Tibial nerve (tissue), 4 donors: ENCODE results near the gene HTR1D. TPM values are rescaled to one million over a fixed set of nuclear protein-coding genes. Genes with fewer than 3 reads are reported as not detected.
"Not testable (repeated sequence)": the region's sequence is repeated elsewhere in the genome, so short reads cannot be mapped to it uniquely, and the experiment has no call there.

Source experiments
- DNase-seq, 2 donors: peaks; one replicate each; pipeline ENCODE4 v3.0.0-alpha.2; 2019; ENCODE audit warnings: low spot score in 2 of 2
- H3K27ac ChIP-seq, 4 donors: fragments of 200-600 bp; sonication (generic) in 3 of 4; one replicate each; pipeline ENCODE4 v1.5.1; 2017 to 2019; ENCODE audit warnings: mild to moderate bottlenecking in 1 of 4
- H3K27me3 ChIP-seq, 2 donors: fragments of 200-600 bp; sonication (generic) in 1 of 2; one replicate each; pipeline versions ENCODE4 v1.5.1 to v1.6.0; 2017 to 2019
- H3K36me3 ChIP-seq, 3 donors: fragments of 200-600 bp; sonication (generic); one replicate each; pipeline ENCODE4 v1.5.1; 2018 to 2019
- H3K4me1 ChIP-seq, 4 donors: fragments of 200-600 bp; sonication (generic) in 3 of 4; one replicate each; pipeline ENCODE4 v1.5.1; 2017 to 2019
- H3K4me3 ChIP-seq, 4 donors: fragments of 200-600 bp; sonication (generic) in 3 of 4; one replicate each; pipeline ENCODE4 v1.5.1; 2017 to 2019; ENCODE audit warnings: mild to moderate bottlenecking in 1 of 4, moderate library complexity in 1 of 4
- H3K9me3 ChIP-seq, 4 donors: fragments of 200-600 bp; sonication (generic) in 3 of 4; one replicate each; pipeline ENCODE4 v1.5.1; 2017 to 2019
- EP300 ChIP-seq, 2 donors: sonication (generic); formaldehyde crosslinking; IDR thresholded peaks; one replicate each; pipeline ENCODE4 v1.6.1; 2017; ENCODE audit warnings: antibody characterized with exemption in 2 of 2, mild to moderate bottlenecking in 1 of 2
- POLR2A ChIP-seq, 2 donors: fragments of 450-650 bp; IDR thresholded peaks; one replicate each; pipeline ENCODE4 v1.6.1; 2017; ENCODE audit warnings: antibody characterized with exemption in 2 of 2, mild to moderate bottlenecking in 2 of 2, moderate library complexity in 2 of 2
- WGBS, 2 donors: methylation state at CpG; one replicate each; pipeline ENCODE4 v1.1.5; 2018; 5-methylcytosine and 5-hydroxymethylcytosine counted together
- total RNA-seq, 4 donors: library from RNA; depleted of rRNA; stranded (reverse); fragments of >200 nt; gene quantifications; one replicate each; pipeline ENCODE4 v1.1.0, GENCODE V29; 2016
- TF ChIP-seq, protein P1 (sequence below), 5 experiments: fragments of 200-600 bp in 3 of 5; fragments of 450-650 bp in 2 of 5; sonication (generic) in 3 of 5; IDR thresholded peaks; one replicate each; pipeline ENCODE4 v1.5.1; 2016 to 2019; ENCODE audit warnings: antibody characterized with exemption in 5 of 5, mild to moderate bottlenecking in 3 of 5, moderate library complexity in 2 of 5

The HTR1D gene
- total RNA-seq, 4 donors from 2014 or later = 0.30 to 2.4 (median 0.63) TPM; not detected in 1

DNA sequence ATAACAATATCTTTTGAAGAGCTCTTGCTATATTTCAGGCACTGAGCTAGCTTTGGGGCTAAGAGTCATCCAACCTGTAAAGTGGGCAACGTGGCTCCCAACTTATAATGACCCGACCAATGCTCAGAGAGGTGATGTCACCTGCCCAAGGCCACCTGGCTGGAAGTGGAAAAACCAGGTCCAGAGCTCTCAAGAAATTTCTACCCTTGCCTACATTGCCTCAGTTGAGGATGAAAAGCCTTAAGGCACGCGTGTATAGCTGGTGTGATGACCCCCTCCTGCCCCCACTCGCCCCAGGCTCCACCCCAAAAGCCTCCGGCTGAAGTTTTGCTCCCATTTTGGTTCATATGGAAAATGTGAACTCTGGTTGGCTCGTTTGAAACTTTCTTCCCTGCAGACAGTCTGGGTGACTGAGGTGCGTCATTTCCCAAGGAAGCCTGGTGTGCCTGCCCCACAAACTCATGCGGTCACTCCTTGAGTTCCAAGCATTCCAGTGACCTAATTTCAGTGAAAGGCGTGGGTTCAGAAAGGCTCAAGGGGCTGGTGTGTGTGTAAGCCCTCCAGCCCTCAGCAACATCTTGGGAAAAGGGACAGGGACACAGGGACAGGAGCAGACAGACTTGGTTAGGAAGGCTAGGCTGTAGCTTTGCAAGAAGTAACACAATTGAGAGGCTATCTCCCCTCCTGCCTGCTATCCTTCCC lies 20.5 kb downstream of the HTR1D start:
- Histone ChIP-seq H3K27me3 (no peaks in the 10 kb centered on the region), H3K4me3 (no peak overlapping the region), H3K4me1 (peaks cover 0 to 15% (median 0%) of the 10 kb centered on the region in 4 donors), H3K27ac (no peak overlapping the region), H3K9me3 (no peaks in the 10 kb centered on the region), H3K36me3 (no peaks in the 10 kb centered on the region)
- no peak for TF ChIP-seq EP300 (IDR thresholded peaks at IDR 0.05)
- TF ChIP-seq POLR2A (IDR thresholded peaks at IDR 0.05) = no peak
- TF ChIP-seq, protein P1, sequence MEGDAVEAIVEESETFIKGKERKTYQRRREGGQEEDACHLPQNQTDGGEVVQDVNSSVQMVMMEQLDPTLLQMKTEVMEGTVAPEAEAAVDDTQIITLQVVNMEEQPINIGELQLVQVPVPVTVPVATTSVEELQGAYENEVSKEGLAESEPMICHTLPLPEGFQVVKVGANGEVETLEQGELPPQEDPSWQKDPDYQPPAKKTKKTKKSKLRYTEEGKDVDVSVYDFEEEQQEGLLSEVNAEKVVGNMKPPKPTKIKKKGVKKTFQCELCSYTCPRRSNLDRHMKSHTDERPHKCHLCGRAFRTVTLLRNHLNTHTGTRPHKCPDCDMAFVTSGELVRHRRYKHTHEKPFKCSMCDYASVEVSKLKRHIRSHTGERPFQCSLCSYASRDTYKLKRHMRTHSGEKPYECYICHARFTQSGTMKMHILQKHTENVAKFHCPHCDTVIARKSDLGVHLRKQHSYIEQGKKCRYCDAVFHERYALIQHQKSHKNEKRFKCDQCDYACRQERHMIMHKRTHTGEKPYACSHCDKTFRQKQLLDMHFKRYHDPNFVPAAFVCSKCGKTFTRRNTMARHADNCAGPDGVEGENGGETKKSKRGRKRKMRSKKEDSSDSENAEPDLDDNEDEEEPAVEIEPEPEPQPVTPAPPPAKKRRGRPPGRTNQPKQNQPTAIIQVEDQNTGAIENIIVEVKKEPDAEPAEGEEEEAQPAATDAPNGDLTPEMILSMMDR (IDR thresholded peaks at IDR 0.05) = no peak
- no peak for DNase-seq
- 59 to 64% methylated on average over 10 of the region's 10 CpGs for WGBS, 2 donors

DNA sequence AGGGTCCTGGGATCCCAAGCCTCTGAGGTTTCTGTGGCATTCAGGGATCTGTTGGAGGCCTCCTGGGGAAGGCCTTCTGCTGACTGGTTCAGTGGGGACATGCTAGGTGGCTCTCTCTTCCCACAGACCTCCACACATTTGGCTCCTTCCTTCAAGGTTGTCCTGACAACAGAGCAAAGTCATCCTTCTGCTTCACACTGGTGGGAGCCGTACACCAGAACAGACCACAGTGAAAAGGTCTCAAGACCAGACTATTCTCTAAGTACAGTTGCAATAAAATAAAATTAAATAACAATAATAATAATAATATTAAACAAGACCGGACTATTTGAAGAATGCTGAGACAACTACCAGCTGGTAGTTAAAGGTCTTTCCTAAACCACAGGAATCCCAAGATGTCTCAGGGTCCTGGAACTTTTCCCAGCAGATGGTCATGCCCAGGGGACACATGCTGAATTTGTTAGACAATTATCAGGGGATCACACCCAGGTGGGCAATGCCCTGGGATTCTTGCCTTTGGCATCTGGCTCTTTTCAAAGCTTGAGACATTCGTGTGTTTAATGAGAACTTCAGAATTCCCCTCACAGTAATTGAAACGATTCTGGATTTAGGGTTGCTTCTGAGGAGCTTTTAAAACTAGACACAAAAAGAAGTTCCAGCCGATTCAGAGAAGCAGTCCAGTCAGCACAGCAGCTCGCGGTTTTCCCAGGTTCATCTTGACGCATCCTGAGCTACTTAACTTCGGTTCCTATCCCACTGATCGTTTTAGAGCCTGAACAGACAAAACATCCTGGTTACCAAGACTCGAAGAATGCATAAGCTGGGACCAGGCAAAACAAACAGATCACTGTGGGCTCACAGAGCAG lies 22.9 kb downstream of the HTR1D start:
- Histone ChIP-seq H3K27me3 (no peaks in the 10 kb centered on the region), H3K4me1 (peaks cover 0 to 15% (median 0%) of the 10 kb centered on the region in 4 donors), H3K36me3 (no peaks in the 10 kb centered on the region), H3K9me3 (no peaks in the 10 kb centered on the region), H3K27ac (no peak overlapping the region), H3K4me3 (no peak overlapping the region)
- TF ChIP-seq, protein P1 (IDR thresholded peaks at IDR 0.05) = no peak
- TF ChIP-seq EP300 (IDR thresholded peaks at IDR 0.05) (no peak), POLR2A (IDR thresholded peaks at IDR 0.05) (no peak)
- WGBS, 2 donors = 46 to 60% methylated on average over 11 of the region's 11 CpGs
- no peak for DNase-seq

DNA sequence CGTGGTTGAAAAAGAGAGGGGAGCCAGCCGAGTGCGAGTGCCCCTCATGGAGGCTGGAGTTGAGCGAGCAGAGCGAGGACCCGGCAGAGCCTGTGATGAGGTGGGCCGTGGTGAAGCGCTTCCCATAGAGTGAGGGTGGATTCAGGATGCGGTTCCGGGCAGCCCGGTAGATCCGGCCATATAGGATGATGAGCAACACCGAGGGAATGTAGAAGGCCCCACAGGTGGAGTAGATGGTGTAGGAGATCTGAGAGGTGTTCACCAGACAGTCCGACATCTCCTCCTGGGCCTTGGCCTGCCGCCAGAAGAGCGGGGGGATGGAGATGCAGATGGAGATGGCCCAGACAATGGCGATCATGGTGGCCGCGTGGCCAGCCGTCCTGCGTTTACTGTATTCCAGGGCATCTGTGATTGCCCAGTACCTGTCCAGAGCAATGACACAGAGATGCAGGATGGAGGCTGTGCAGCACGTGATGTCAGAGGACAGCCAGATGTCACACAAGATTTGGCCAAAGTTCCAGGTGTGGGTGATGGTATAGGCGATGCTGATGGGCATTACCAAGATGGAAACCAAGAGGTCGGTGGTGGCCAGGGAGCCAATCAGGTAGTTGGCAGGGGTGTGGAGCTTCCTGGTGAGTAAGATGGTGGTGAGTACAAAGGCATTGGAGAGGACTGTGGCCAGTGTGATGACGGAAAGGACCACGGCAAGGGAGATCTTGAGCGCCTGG lies 23.7 kb downstream of the HTR1D start:
- 94 to 96% methylated on average over 27 of the region's 27 CpGs for WGBS, 2 donors
- no peak for DNase-seq
- H3K27ac ChIP-seq = no peak overlapping the region
- peaks cover 0 to 15% (median 0%) of the 10 kb centered on the region in 4 donors for H3K4me1 ChIP-seq
- H3K36me3 ChIP-seq = no peaks in the 10 kb centered on the region
- no peaks in the 10 kb centered on the region for H3K27me3 ChIP-seq
- H3K4me3 ChIP-seq = no peak overlapping the region
- TF ChIP-seq, protein P1 (IDR thresholded peaks at IDR 0.05) = no peak
- TF ChIP-seq POLR2A (IDR thresholded peaks at IDR 0.05) = no peak
- no peak for TF ChIP-seq EP300 (IDR thresholded peaks at IDR 0.05)
- H3K9me3 ChIP-seq = no peaks in the 10 kb centered on the region

DNA sequence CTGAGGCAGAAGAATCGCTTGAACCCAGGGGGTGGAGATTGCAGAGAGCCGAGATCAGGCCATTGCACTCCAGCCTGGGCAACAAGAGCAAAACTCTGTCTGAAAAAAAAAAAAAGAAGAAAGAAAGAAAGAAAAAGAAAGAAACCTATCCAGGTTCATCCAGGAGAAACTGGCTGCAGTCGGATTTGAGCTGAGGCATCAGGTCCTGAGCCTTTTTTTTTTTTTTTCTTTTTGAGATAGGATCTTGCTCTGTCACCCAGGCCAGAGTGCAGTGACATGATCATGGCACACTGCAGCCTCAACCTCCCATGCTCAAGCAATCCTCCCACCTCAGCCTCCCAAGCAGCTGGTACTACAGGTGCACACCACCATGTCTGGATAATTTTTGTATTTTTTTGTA lies 26.1 kb downstream of the HTR1D start:
- no peak for DNase-seq
- WGBS, 2 donors = 83 to 89% methylated on average over 3 of the region's 3 CpGs

DNA sequence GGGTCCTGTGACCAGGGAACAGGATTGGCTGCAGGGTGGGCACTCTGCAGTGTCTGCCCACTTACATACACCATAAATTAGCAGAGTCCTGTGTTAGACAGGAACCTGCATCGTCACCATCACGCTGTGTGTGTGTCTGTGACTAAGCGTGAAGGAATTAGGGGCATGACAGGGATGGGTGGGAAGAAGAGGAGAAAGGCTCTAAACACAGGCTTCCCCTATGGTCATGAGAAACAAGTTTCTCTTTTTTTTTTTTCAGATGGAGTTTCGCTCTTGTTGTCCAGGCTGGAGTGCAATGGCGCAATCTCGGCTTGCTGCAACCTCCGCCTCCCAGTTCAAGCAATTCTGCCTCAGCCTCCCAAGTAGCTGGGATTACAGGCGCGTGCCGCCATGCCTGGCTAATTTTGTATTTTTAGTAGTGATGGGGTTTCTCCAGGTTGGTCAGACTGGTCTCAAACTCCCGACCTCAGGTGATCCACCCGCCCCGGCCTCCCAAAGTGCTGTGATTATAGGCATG lies 28.3 kb downstream of the HTR1D start:
- H3K4me1 ChIP-seq, H3K9me3 ChIP-seq, H3K4me3 ChIP-seq, H3K27ac ChIP-seq, H3K27me3 ChIP-seq, H3K36me3 ChIP-seq, DNase-seq: not testable (repeated sequence)
- 91 to 93% methylated on average over 13 of the region's 13 CpGs for WGBS, 2 donors

More for the DNA sequence above, 26.1 kb downstream of the HTR1D start:
- TF ChIP-seq EP300 (IDR thresholded peaks at IDR 0.05) = no peak
- TF ChIP-seq, protein P1 (IDR thresholded peaks at IDR 0.05) = no peak
- Histone ChIP-seq H3K36me3 (no peaks in the 10 kb centered on the region), H3K4me1 (peaks cover 0 to 11% (median 0%) of the 10 kb centered on the region in 4 donors), H3K4me3 (no peak overlapping the region), H3K9me3 (no peaks in the 10 kb centered on the region), H3K27ac (no peak overlapping the region), H3K27me3 (no peaks in the 10 kb centered on the region)
